NCI-H345 treated with DMSO at 0.1 percent for 48 hours (cell line): ENCODE measurements around the gene EIF1.

Experiments used
- DNase-seq: peaks from one replicate; lab custom pipeline; 2025; ENCODE audit not compliant: unreplicated experiment; lab: John Stamatoyannopoulos, UW

Gene EIF1

GRCh38 chr17:41734139-41734948, 45.7 kb downstream of the EIF1 start, which contains the start of gene HAP1:
Gene HAP1 (minus strand): TSS chr17:41734643. CDS start chr17:41734634, 9 bp downstream.
- DNase-seq = no peak

- DNase-seq = no peak
Measured at GRCh38 chr17:41734949-41735313, 46.2 kb downstream of the EIF1 start.

- DNase-seq = no peak
Measured at GRCh38 chr17:41735744-41736143, 47.1 kb downstream of the EIF1 start.

DNA sequence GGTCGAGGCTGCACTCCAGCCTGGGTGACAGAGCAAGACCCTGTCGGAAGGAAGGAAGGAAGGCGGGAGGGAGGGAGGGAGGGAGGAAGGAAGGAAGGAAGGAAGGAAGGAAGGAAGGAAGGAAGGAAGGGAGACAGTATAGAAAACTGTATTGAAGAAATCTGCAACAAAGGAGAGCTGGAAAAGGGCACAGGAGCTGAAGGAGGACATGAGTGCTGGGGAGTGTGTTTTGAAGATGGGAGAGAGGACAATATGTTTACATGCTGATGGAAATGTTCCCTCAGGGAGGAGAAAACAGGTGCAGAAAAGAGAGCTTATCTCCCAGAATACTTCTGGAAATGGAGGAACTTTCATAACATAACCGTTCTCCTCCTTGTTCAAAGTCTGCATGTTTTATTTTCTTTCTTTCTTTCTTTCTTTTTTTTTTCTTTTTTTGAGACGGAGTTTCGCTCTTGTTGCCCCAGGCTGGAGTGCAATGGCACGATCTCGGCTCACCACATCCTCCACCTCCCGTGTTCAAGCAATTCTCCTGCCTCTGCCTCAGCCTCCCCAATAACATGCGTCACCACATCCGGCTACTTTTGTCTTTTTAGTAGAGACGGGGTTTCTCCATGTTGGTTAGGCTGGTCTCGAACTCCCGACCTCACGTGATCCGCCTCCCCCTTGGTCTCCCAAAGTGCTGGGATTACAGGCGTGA, 48.4 kb downstream of the EIF1 start:
- no peak for DNase-seq

DNA sequence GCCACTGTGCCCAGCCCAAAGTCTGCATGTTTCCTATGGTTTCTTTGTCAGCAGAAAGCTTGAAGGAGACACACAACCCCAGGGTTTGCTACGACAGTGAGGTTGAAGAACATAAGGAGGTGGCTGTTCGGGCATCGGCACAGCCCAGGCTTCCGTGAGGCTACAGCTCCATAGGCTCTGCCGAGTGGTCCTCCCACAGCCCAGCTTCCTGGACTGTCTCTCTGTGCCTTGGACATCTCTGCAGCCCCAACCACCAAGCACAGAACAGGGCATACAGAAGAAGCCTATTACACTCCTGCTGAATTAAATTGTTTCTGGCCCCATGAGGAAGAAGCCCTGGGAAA, 49.0 kb downstream of the EIF1 start:
- DNase-seq = no peak

GRCh38 chr17:41738077-41738800, 49.6 kb downstream of the EIF1 start:
- peak; percentile 65 for DNase-seq

DNA sequence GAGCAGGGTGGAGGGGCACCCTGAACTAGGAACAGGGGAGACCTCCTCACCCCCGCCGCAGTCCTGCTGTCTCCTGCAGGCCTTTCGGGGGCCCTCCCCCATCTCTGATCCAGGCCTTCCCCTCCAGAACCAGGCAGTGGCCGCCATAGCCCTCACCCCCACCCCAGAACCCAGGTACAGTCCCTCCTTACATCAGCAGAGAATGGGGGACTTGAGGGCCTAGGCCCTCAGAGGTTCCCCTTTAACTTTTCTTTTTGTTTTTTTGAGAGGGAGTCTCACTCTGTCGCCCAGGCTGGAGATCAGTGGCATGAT, 50.1 kb downstream of the EIF1 start:
- DNase-seq = no peak

DNA sequence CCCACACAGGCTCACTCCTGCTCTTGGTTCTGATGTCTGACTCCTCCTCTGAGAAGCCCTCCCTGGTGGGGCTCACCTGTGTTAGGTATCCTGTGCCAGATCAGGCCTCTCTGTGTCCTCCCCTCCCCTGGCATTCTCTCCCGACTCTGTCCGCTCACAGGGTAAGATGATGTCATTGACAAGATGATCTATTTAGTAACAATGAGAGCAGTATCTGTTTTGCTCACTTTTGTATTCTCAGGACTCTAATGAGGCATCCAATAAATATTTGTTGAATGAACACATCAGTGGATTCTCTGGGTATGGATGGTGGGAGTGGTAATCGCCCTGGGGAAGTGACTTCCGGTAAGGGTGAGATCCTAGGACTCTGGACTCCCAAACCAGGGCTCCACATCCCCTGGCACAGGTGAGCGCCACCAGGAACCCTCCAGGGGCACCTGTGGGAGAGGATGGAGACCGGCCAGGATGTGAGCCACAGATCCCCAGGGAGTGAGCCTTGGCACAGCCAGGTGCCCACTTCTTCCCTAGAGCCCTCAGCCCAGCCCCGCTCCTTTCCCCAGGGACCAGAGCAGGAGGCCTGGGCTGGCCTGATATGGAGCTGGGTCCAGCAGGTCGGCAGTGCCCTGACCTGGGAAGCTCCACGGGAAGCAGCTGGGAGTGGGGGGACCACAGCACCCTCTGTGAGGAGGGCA, 51.1 kb downstream of the EIF1 start:
- peak; percentile 56 for DNase-seq

DNA sequence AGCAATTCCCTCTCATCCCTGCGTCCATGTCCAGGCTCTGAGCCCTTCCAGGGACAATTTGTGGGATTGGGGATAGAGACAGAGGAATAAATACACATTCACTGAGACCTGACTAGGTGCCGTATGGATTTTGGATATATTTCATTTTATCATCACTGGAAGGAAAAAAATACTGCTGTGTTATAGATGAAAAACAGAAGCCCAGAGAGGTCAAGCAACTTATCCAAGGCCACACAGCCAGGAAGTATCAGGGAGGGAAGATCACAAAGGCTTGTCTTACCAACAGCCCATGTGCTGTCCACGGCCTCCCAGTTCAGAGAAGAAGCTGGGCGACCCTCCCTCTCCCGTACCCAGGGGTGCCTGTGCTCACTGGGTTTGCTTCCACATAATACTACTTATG, 51.8 kb downstream of the EIF1 start:
- DNase-seq = no peak

DNA sequence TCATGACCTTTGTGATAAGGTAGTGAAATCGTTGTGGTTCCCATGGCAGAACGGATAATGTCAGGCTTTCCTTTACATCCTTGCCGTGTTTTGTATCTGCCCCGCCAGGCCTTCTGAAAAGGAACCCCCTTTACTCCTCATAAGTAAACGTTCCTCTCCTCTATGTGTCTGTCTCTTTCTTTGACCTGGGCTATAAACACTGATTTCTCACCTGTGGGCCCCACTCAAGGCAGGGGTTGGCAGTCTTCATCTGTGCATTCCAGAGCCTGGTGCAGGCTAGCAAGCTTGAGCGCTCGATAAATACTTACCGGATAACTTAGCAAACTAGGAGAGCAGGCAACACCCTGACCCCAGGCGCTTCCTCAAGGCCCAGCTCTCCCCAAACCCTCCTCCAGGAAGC, 53.0 kb downstream of the EIF1 start:
- DNase-seq = no peak
